Stimulated activated CD4-positive, alpha-beta T cell treated with anti-CD3 and anti-CD28 coated beads, Interleukin-4, amount 100 ng/mL, for 48 hours (primary cell): ENCODE measurements around the gene PSTPIP2.
A peak's percentile ranks its signal among the peaks of the same experiment; 100 is the strongest.
"Not testable (repeated sequence)": the region's sequence is repeated elsewhere in the genome, so short reads cannot be mapped to it uniquely, and the experiment has no call there.

Source experiments
- DNase-seq, 2 donors: peaks; one replicate each; pipeline ENCODE4 v3.0.0-alpha.2; 2020; ENCODE audit warnings: low read depth in 2 of 2

PSTPIP2 gene, protein sequence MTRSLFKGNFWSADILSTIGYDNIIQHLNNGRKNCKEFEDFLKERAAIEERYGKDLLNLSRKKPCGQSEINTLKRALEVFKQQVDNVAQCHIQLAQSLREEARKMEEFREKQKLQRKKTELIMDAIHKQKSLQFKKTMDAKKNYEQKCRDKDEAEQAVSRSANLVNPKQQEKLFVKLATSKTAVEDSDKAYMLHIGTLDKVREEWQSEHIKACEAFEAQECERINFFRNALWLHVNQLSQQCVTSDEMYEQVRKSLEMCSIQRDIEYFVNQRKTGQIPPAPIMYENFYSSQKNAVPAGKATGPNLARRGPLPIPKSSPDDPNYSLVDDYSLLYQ

DNA sequence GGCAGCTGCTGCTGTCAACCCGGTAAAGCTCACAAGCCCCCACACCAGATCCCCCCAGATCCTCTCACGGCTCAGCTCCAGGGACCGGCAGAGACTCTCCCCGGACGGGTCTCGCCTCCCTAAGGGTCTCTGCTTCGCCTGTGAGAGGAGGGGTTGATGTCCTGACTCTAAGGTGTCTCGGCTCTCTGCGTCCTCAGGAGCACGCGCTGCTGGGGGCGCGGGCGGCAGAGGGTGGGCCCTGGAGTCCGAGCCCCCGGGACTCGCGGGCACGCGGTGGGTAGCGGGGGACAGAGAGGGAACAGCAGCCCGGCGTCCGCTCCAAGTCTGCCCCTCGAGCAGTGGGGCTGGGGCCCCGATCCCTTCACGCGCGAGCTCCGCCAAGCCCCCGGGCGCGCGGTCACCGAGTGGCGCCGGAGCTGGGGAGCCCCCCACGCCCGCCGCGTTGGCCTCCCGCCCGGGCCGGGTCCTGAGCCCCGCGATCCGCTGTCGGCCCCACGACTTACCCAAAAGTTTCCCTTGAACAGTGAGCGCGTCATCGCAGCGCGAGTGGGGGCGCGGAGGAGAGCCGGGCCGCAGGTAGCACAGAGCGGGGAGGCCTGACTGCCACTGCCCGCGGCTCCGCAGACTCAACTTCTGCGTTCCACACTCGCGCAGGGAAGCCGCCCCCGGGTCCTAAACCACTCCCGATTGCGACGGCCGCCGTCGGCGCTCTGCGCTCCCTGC is at the start of gene PSTPIP2:
TSS of gene PSTPIP2 (minus strand) at position 608 of the 723 bp plus-strand sequence. CDS start at position 536, 72 bp downstream.
- DNase-seq = peak; percentile 54 to 58

- no peak for DNase-seq
Measured at GRCh38 chr18:46113751-46114150, 41.7 kb upstream of the PSTPIP2 start.

GRCh38 chr18:46110406-46110805 is 38.3 kb upstream of the PSTPIP2 start:
- DNase-seq = no peak

- no peak for DNase-seq
Measured at GRCh38 chr18:46109386-46109785, 37.3 kb upstream of the PSTPIP2 start.

DNA sequence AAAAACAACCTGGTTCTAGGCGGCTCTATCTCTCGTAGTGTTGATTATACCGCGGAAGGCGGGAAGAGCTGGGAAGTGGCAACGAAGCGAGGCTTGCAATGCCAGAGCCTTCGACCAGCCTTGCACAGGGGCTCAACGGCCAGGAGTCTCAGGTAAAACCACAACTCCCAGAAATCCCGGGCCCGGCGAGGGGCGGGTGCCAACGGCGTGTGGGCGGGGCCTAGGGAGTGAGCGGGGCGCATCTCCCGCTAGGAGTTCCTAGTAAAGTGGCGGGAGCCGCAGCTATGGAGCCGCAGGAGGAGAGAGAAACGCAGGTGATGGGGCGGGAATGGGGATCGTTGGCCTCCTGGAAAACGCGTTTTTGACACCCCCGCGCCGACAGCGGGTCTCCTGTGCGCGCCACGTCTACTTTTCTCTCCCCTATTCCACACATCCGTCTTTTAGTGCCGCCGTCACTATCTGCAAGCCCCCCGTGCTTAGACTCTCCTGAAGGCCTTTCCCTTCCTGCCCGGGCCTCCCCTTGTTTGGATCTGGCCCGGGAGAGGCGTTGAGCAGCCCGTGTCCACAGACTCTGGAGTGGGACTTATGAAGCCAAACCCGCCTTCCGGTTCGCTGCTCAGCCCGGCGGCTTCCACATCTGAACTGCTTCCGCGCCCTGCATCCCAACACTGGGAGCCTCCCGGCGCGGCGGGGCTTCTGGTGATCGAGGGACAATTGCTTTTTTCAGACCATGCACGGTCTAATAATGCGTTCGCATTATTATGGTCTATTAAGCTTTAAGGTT is 32.3 kb upstream of the PSTPIP2 start, which contains the start of gene HAUS1:
TSS of gene HAUS1 (plus strand) at position 258 of the 784 bp plus-strand sequence. CDS start at position 285, 27 bp downstream.
- peak; percentile 80 for DNase-seq

DNA sequence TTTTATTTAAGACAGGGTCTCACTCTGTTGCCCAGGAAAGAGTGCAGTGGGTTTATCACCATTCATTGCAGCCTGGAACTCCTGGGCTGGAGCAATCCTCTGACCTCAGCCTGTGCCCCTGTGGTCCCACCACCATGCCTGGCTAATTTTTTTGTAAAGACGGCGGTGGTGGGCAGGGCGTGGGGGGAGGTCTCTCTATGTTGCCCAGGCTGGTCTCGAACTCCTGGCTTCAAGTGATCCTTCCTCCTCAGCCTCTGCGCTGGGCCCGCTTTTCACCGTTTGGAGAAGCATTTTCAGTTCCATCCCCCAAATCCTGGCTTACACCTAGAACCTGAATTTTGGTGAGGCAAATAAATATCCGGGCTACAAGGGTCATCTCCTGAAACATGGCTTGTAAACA is 27.4 kb upstream of the PSTPIP2 start:
- no peak for DNase-seq

DNA sequence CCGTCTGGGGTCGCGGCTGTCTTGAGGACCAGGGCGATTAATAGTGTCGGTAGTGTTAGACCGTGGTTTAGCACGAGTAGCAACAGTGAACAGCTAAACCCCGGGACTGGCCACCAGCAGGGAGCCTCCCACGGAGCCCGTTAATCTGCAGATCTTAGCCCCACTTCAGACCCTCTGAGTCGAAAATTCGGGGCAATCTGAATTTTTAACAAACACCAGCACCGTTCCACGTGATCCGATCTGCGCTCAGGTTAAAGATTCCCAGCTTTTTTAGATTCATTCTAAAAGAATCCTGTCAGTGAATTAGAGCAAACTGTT is 26.5 kb upstream of the PSTPIP2 start:
- no peak for DNase-seq

DNA sequence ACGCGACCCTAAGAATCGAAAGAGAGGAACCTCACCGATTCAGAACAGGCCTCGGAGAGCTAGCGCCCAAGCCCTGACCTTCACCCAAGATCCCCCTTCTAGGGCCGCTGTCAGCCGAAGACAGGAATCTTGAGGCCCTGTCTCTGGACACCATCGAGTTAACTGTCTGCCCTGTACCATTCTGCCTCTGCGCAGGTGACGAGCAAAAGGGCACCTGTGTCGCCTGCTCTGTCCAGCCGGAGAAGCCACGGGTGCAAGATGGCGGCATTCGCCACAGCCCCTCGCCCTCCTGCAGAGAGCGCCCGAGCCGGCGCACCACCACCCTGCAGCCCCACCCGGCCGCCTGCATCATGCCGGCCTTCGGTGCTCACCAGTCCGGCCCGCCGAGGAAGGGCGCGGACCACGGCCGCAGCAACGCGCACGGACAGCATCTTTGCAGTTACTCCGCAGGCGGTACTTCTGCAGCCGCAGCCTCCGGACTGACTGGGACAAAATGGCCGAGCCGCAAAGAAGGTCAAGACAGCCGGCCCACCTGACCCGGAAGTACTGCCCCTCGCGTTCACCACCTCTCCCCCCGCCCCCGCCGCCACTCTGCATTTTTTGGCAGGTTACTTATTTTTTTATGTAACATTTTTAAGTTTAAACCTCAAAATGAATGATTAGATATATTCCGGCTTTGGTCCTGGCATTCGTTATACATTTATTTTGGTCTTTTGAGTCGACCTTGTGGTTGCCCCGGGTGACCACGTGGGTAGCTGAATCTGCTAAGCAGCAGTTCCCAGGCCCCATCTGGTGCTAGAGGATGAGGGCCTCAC is 25.9 kb upstream of the PSTPIP2 start, which contains the start of gene ATP5F1A:
TSS of gene ATP5F1A (minus strand) at position 496 of the 815 bp plus-strand sequence. CDS start at position 431, 65 bp downstream.
- peak; percentile 78 to 84 for DNase-seq

DNA sequence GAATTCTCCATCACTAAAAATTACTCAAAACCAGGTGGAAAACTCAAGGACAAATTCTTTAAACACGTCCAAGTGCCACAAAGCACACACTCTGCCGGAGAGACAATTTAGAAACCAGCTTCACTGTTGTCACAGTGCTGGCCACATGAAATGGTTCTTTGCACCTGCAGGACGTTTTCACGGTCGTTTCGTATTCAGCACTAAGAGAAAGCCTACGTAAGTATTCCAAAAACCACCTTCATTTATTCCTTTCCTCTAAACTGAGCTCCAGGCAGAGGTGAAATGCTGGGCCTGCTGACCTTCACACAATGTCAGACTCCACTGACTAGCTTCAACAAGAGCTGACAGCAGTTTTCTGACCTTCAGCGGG is 25.4 kb upstream of the PSTPIP2 start:
- DNase-seq = no peak

DNA sequence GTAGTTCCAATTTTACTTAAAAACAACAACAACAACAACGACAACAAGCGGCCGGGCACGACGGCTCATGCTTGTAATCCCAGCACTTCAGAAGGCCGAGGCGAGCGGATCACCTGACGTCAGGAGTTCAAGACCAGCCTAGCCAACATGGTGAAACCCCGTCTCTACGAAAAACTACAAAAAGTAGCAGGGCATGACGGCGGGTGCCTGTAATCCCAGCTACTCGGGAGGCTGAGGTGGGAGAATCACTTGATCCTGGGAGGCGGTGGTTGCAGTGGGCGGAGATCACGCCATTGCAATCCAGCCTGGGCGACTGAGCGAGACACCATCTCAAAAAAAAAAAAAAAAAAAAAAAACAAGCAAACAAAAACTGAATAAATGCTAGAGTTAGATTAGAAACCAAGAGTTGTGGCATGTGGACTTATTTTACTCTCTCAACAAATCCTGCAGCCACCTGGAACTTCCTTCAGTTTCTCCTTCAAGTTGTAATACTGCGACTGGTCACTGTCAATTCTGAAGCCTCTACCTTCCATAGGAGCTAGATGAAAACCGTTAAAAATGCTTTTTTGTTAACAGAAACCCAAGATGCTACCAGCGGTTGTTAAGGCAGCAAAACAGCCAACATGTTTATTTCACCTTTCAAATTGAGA is 24.7 kb upstream of the PSTPIP2 start:
- DNase-seq = no peak

GRCh38 chr18:46095532-46095931 is 23.5 kb upstream of the PSTPIP2 start:
- DNase-seq = no peak

DNA sequence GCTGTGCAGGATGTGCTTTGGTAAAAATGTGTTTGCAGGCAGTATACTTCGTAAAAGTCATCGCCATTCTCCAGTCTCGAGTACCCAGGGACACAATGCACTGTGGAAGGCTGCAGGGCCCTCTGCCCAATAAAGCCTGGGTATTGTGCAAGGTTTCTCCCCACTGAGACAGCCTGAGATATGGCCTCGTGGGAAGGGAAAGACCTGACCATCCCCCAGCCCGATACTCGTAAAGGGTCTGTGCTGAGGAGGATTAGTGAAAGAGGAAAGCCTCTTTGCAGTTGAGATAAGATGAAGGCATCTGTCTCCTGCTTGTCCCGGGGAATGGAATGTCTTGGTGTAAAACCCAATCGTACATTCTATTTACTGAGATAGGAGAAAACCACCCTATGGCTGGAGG is 16.4 kb upstream of the PSTPIP2 start:
- DNase-seq = not testable (repeated sequence)

GRCh38 chr18:46084431-46084830 is 12.4 kb upstream of the PSTPIP2 start:
- no peak for DNase-seq

- no peak for DNase-seq
Measured at GRCh38 chr18:46080156-46080555, 8.1 kb upstream of the PSTPIP2 start.

DNA sequence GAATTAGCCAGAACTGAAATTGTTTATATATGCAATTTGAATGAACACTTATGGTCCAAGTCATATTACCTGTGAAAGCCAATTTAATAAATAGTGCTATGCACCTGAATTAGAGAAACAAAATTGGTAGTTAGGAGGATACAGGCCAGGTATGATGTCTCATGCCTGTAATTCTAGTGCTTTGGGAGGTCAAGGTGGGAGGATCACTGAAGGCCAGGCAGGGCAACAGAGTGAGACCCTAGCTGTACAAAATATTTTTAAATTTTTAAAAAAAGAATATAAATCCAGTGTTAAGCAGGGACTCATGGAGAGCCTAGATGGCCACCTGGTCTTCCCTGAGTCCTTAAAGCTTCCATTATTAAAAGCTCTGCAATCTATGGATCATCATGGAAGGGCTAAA is 7.3 kb upstream of the PSTPIP2 start:
- DNase-seq = no peak

DNA sequence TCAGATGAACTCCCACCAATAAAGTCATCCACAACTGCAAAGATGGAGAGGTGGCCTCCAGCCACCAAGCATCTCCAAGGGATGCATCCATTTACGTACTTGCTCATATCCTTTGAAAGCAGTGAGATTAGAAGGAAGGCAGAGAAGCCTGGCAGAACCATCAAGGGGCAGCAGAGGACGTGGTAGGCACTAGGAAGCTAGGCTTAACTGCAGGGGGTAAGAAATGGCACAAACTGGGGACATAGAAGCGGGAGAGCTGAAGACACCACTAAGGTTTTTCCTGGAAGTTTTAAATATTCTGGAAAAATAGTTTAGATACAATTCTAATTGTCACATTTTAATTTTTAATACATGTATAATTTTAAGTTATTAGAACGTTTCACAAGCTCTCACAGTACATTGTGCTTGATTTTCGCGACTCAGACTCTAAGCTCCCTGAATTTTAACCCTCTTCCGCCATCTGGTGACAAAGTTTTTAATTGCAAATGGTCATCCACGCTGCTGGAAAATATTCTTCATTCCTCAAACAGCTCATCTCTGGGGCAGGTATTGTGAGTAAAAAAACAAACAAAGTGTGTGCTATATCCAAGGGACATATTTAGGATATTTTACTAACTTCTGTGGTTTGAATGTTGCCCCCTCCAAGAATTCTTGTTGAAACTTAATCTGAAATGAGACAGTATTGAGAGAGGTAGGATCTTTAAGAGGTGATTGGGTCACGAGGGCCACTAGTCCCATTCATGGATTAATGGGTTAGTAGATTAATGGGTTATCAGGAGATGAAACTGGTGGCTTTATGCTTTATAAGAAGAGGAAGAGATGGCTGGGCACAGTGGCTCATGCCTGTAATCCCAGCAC is 1.6 kb upstream of the PSTPIP2 start:
- peak in 1 of 2 donors; percentile 43 for DNase-seq

GRCh38 chr18:46072959-46073358 is 899 bp upstream of the PSTPIP2 start:
- no peak for DNase-seq

- no peak for DNase-seq
Measured at GRCh38 chr18:46072376-46072867, 362 bp upstream of the PSTPIP2 start.

DNA sequence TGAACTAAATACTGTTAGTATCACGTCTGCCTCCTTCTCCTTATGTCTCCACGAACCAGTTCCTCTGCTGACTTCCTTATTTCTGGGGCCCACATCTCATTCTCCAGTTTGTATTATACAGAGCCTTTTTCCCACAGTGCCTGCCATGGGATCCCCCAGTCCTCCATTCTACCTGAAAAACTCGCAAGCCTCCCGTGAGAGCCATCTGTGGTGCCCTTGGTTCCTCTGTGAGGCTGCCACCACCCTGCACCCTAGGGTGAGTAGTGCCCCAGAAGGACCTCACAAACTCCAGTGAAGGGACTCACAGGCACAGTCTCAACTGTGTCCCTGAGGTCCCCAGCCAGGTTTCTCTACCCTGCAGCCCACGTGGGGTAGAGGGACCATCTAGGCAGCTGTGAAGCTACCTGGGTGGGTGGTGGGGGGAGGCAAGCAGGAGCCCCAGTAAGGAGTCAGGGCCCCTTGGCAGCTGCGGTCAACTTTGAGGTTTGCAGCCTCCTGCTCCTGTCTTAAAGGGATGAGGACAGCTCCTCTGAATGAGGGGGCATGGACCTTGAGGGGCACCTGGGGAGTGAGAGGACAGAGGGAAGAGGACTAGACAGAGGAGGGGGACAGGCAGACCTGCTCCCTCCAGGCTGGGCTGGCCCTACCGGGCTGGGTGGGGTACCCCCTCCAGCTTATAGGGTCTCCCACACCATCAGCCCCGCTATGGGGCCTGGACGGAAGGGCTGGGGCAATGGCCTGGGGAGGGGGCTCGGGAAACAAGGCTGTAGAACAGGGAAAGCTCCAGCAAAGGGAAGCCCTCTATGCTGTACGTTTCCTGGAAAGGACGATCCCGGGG is 1.0 kb downstream of the PSTPIP2 start:
- DNase-seq = no peak
